Ishikawa (cell line): Measurements from ENCODE around the gene MALT1.

Experiments used
- CEBPB ChIP-seq: IDR thresholded peaks from 2 replicates; pipeline ENCODE4 v1.6.1; 2012
- CREB1 ChIP-seq: IDR thresholded peaks from 2 replicates; pipeline ENCODE4 v1.6.1; 2012; ENCODE audit warnings: low read depth
- EGR1 ChIP-seq: IDR thresholded peaks from 2 replicates; pipeline ENCODE4 v1.6.1; 2012
- EP300 ChIP-seq: IDR thresholded peaks from 2 replicates; pipeline ENCODE4 v1.6.1; 2012; ENCODE audit warnings: borderline replicate concordance
- FOXM1 ChIP-seq: IDR thresholded peaks from 2 replicates; pipeline ENCODE4 v1.6.1; 2012; ENCODE audit warnings: low read depth, borderline replicate concordance
- MAX ChIP-seq: IDR thresholded peaks from 2 replicates; pipeline ENCODE4 v1.6.1; 2012
- NFIC ChIP-seq: IDR thresholded peaks from 2 replicates; pipeline ENCODE4 v1.6.1; 2012
- RAD21 ChIP-seq: IDR thresholded peaks from 2 replicates; pipeline ENCODE4 v1.6.1; 2012; ENCODE audit warnings: low read depth
- REST ChIP-seq: IDR thresholded peaks from 2 replicates; pipeline ENCODE4 v1.6.1; 2012; ENCODE audit warnings: low read depth, mild to moderate bottlenecking
- TAF1 ChIP-seq: IDR thresholded peaks from 2 replicates; pipeline ENCODE4 v1.6.1; 2012; ENCODE audit warnings: low read depth, mild to moderate bottlenecking
- TCF12 ChIP-seq: IDR thresholded peaks from 2 replicates; pipeline ENCODE4 v1.6.1; 2012; ENCODE audit warnings: low read depth
- TEAD4 ChIP-seq: IDR thresholded peaks from 2 replicates; pipeline ENCODE4 v1.6.1; 2012
- USF1 ChIP-seq: IDR thresholded peaks from 2 replicates; pipeline ENCODE4 v1.6.1; 2012
- YY1 ChIP-seq: IDR thresholded peaks from 2 replicates; pipeline ENCODE4 v1.6.1; 2012; ENCODE audit warnings: low read depth
- ZBTB7A ChIP-seq: IDR thresholded peaks from 2 replicates; pipeline ENCODE4 v1.6.1; 2012; ENCODE audit warnings: low read depth

The MALT1 gene

GRCh38 chr18:58777471-58777870 is 106.2 kb downstream of the MALT1 start:
- no peak for TF ChIP-seq EP300
- TF ChIP-seq TEAD4: no peak
- no peak for TF ChIP-seq NFIC
- no peak for TF ChIP-seq EGR1
- TF ChIP-seq TCF12: no peak
- TF ChIP-seq CREB1: no peak
- TF ChIP-seq MAX: no peak
- no peak for TF ChIP-seq ZBTB7A
- no peak for TF ChIP-seq REST
- no peak for TF ChIP-seq YY1
- TF ChIP-seq RAD21: no peak

- TF ChIP-seq YY1: no peak
- TF ChIP-seq CEBPB: no peak
- no peak for TF ChIP-seq FOXM1
- TF ChIP-seq CREB1: no peak
- TF ChIP-seq USF1: no peak
- no peak for TF ChIP-seq MAX
- no peak for TF ChIP-seq EGR1
- TF ChIP-seq REST: no peak
- TF ChIP-seq ZBTB7A: no peak
- no peak for TF ChIP-seq TEAD4
- no peak for TF ChIP-seq TAF1
- TF ChIP-seq RAD21: no peak
- TF ChIP-seq NFIC: no peak
- TF ChIP-seq TCF12: no peak
- no peak for TF ChIP-seq EP300
These were observed 108.3 kb downstream of the MALT1 start for GRCh38 chr18:58779529-58779928.

- TF ChIP-seq TAF1 (no peak), REST (no peak), CEBPB (no peak), TCF12 (no peak), EGR1 (no peak), USF1 (no peak), MAX (no peak), EP300 (no peak), TEAD4 (no peak), ZBTB7A (no peak), NFIC (no peak), CREB1 (no peak), YY1 (no peak), RAD21 (no peak), FOXM1 (no peak)
These were observed 108.8 kb downstream of the MALT1 start for GRCh38 chr18:58780045-58780444.

GRCh38 chr18:58781627-58782194 is 110.4 kb downstream of the MALT1 start:
- TF ChIP-seq CREB1 (no peak), MAX (peak; percentile 74), RAD21 (peak; percentile 100), TAF1 (no peak), REST (no peak), CEBPB (no peak), USF1 (no peak), NFIC (no peak)
